Stomach (tissue), 9 donors: ENCODE results near the gene PPP2R3B. TPM values are rescaled to one million over a fixed set of nuclear protein-coding genes. Genes with fewer than 3 reads are reported as not detected.

ENCODE experiments used
- DNase-seq, 2 donors: peaks; one replicate each; pipeline versions ENCODE4 v3.0.0 to v3.0.0-alpha.2; 2013 to 2019
- H3K27ac ChIP-seq, 5 donors: fragments of 200-600 bp in 4 of 5; sonication (generic) in 4 of 5; one replicate each; pipeline ENCODE4 v1.5.1; 2013 to 2019; ENCODE audit warnings: mild to moderate bottlenecking in 1 of 5, moderate library complexity in 1 of 5
- H3K27me3 ChIP-seq, 3 donors: fragments of 200-600 bp; sonication (generic); one replicate each; pipeline ENCODE4 v1.5.1; 2017 to 2019; ENCODE audit warnings: mixed run types in 1 of 3
- H3K36me3 ChIP-seq, 4 donors: fragments of 200-600 bp; sonication (generic); 1 replicate in 3 of 4; 2 replicates in 1 of 4; pipeline ENCODE4 v1.5.1; 2016 to 2019
- H3K4me1 ChIP-seq, 4 donors: fragments of 200-600 bp; sonication (generic); one replicate each; pipeline ENCODE4 v1.5.1; 2016 to 2019
- H3K4me3 ChIP-seq, 4 donors: fragments of 200-600 bp; sonication (generic) in 3 of 4; one replicate each; pipeline ENCODE4 v1.5.1; 2016 to 2019; ENCODE audit warnings: mild to moderate bottlenecking in 1 of 4
- H3K9me3 ChIP-seq, 4 donors: fragments of 200-600 bp; sonication (generic); one replicate each; pipeline ENCODE4 v1.5.1; 2016 to 2019
- EP300 ChIP-seq: sonication (generic); formaldehyde crosslinking; IDR thresholded peaks from one replicate; pipeline ENCODE4 v1.6.1; 2017; ENCODE audit warnings: antibody characterized with exemption
- POLR2A ChIP-seq, 4 donors: fragments of 450-650 bp; IDR thresholded peaks; one replicate each; pipeline ENCODE4 v1.6.1; 2016; ENCODE audit warnings: antibody characterized with exemption in 4 of 4, control low read depth in 2 of 4, mild to moderate bottlenecking in 1 of 4, moderate library complexity in 1 of 4
- POLR2AphosphoS5 ChIP-seq, 3 donors: sonication (generic); formaldehyde crosslinking; IDR thresholded peaks; one replicate each; pipeline ENCODE4 v1.6.1; 2016; ENCODE audit warnings: antibody characterized with exemption in 3 of 3
- WGBS, 5 donors: extraction: QIAGEN DNeasy Blood & Tissue Kit in 3 of 5; methylation state at CpG; one replicate each; pipeline versions ENCODE4 v1.1.5 to v1.1.7; 2013 to 2018; 5-methylcytosine and 5-hydroxymethylcytosine counted together
- intact Hi-C: fragments of 100-400 bp; cut with DNase I; formaldehyde crosslinking; loops from one replicate; pipeline ENCODE4 v1.15.1; 2023; ENCODE audit warnings: low total_unique reads
- polyA plus RNA-seq, 3 donors: library from polyadenylated mRNA; stranded (reverse); fragments of 200-250 nt; gene quantifications; one replicate each; pipeline ENCODE4 v1.2.3, GENCODE V29; 2013
- total RNA-seq, 5 donors: library from RNA; depleted of rRNA; stranded (reverse); fragments of >200 nt; gene quantifications; one replicate each; pipeline versions ENCODE4 v1.1.0 to v1.2.3, GENCODE V29; 2014 to 2016
- TF ChIP-seq, protein P1 (sequence below), 7 experiments: fragments of 450-650 bp in 4 of 7; fragments of 200-600 bp in 3 of 7; sonication (generic) in 3 of 7; IDR thresholded peaks; one replicate each; pipeline ENCODE4 v1.5.1; 2016 to 2019; ENCODE audit warnings: antibody characterized with exemption in 7 of 7, control low read depth in 2 of 7, mild to moderate bottlenecking in 1 of 7
- donor health status: healthy with polysubstance abuse.
- donor health status: Bipolar disorder and iron deficiency.
- donor health status: healthy.

PPP2R3B gene
- total and polyA plus RNA-seq, 8 donors: 5.3 to 31.7 (median 15.0) TPM

DNA sequence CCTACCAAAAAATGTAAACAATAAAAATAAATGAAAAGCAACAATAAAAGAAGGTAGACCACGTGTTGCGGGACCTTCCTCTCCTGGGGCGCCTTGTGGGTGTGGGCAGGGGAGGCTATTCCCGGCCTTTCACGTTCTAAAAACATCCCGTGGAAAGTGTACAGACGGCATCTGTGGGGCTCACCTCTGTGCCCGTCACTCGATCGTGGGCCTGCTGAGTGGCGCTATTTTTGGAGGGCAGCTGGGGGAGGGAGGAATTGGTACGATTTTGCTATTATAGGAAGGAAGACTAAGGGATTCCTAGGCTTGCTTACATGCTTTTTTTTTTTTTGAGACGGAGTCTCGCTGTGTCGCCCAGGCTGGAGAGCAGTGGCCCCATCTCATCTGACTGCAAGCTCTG lies 13.6 kb upstream of the PPP2R3B start:
- Histone ChIP-seq H3K9me3 (no peaks in the 10 kb centered on the region), H3K27ac (no peak overlapping the region), H3K4me1 (no peaks in the 10 kb centered on the region), H3K36me3 (no peaks in the 10 kb centered on the region), H3K4me3 (no peak overlapping the region), H3K27me3 (no peaks in the 10 kb centered on the region)
- 82 to 89% (median 86%) methylated on average over 15 of the region's 15 CpGs for WGBS, 5 donors
- no peak for DNase-seq
- TF ChIP-seq, protein P1, sequence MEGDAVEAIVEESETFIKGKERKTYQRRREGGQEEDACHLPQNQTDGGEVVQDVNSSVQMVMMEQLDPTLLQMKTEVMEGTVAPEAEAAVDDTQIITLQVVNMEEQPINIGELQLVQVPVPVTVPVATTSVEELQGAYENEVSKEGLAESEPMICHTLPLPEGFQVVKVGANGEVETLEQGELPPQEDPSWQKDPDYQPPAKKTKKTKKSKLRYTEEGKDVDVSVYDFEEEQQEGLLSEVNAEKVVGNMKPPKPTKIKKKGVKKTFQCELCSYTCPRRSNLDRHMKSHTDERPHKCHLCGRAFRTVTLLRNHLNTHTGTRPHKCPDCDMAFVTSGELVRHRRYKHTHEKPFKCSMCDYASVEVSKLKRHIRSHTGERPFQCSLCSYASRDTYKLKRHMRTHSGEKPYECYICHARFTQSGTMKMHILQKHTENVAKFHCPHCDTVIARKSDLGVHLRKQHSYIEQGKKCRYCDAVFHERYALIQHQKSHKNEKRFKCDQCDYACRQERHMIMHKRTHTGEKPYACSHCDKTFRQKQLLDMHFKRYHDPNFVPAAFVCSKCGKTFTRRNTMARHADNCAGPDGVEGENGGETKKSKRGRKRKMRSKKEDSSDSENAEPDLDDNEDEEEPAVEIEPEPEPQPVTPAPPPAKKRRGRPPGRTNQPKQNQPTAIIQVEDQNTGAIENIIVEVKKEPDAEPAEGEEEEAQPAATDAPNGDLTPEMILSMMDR (IDR thresholded peaks at IDR 0.05): no peak
- TF ChIP-seq POLR2A (IDR thresholded peaks at IDR 0.05) (no peak), POLR2AphosphoS5 (IDR thresholded peaks at IDR 0.05) (no peak), EP300 (no peak)
- intact Hi-C loops: no loop called here

DNA sequence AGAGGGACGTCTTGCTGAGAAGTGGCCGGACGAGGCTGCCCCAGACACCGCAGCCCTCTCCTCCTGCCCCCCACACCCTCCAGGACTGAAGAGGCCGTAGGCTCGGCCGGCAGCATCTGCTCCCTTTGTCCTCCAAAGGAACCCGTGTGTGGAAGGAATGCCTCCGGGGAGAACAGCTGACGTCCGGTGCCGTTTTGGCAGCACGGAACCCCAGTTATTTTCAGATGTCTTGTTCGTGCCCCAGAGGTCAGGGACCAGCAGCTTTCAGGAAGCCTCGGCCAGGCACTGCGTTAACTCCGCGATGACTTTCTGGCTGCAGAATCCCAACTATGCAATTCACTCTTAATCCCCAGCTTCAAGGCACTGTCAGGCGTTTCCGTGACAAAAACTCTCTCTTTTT lies 10.9 kb upstream of the PPP2R3B start:
- Histone ChIP-seq H3K4me1 (no peaks in the 10 kb centered on the region), H3K27me3 (no peaks in the 10 kb centered on the region), H3K27ac (no peak overlapping the region), H3K4me3 (no peak overlapping the region), H3K9me3 (no peaks in the 10 kb centered on the region), H3K36me3 (no peaks in the 10 kb centered on the region)
- TF ChIP-seq, protein P1 (IDR thresholded peaks at IDR 0.05): no peak
- TF ChIP-seq EP300 (no peak), POLR2AphosphoS5 (IDR thresholded peaks at IDR 0.05) (no peak), POLR2A (IDR thresholded peaks at IDR 0.05) (no peak)
- peak in 1 of 2 donors; percentile 48 for DNase-seq
- WGBS, 5 donors: 33 to 53% (median 45%) methylated on average over 18 to 20 of the region's 20 CpGs
- intact Hi-C loops: no loop called here

DNA sequence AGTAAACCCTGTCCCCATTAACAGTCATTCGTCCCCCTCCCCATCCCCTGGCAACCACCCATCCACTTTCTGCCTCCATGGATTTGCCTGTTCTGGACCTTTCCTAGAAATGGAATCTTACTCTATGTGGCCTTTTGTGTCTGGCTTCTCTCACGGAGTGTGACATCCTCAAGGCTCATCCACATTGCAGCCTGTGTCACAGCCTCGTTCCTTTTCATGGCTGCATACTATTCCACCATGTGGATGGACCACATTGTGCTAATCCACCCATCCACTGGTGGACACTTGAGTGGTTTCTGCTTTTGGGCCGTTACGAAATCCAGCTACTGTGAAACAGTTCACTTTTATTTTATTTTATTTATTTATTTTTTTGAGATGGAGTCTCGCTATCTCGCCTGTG lies 8.1 kb upstream of the PPP2R3B start:
- H3K4me3 ChIP-seq: no peak overlapping the region
- intact Hi-C loops: no loop called here
- no peaks in the 10 kb centered on the region for H3K36me3 ChIP-seq
- no peaks in the 10 kb centered on the region for H3K4me1 ChIP-seq
- no peak for TF ChIP-seq POLR2A (IDR thresholded peaks at IDR 0.05)
- no peak for TF ChIP-seq EP300
- TF ChIP-seq POLR2AphosphoS5 (IDR thresholded peaks at IDR 0.05): no peak
- TF ChIP-seq, protein P1 (IDR thresholded peaks at IDR 0.05): no peak
- H3K9me3 ChIP-seq: no peaks in the 10 kb centered on the region
- H3K27ac ChIP-seq: no peak overlapping the region
- H3K27me3 ChIP-seq: no peaks in the 10 kb centered on the region
- no peak for DNase-seq
- 91 to 97% (median 95%) methylated on average over 7 of the region's 7 CpGs for WGBS, 5 donors

DNA sequence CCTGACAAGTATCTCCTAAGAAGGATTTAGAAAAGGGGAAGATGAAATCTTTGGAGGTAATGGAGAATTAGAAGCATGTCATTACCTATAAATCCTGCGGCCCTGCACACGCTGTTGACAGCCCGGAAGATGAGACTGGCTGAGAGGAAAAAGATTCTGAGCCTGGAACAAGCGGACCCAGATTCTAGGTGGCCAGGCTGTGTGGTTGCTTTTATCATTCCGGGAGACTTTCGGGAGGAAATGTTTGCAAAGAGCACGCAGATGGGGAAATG lies 5.8 kb upstream of the PPP2R3B start:
- TF ChIP-seq, protein P1 (IDR thresholded peaks at IDR 0.05): no peak
- TF ChIP-seq EP300 (no peak), POLR2A (IDR thresholded peaks at IDR 0.05) (no peak), POLR2AphosphoS5 (IDR thresholded peaks at IDR 0.05) (no peak)
- no peaks in the 10 kb centered on the region for H3K9me3 ChIP-seq
- H3K36me3 ChIP-seq: no peaks in the 10 kb centered on the region
- no peak overlapping the region for H3K27ac ChIP-seq
- H3K4me3 ChIP-seq: no peak overlapping the region
- no peaks in the 10 kb centered on the region for H3K27me3 ChIP-seq
- WGBS, 5 donors: 81 to 90% (median 86%) methylated on average over 7 of the region's 7 CpGs
- DNase-seq: no peak
- H3K4me1 ChIP-seq: peaks cover 0 to 6% (median 4%) of the 10 kb centered on the region in 4 donors
- intact Hi-C loops: no loop called here
